Measurements from ENCODE around the gene NUBPL.

NUBPL gene

DNA sequence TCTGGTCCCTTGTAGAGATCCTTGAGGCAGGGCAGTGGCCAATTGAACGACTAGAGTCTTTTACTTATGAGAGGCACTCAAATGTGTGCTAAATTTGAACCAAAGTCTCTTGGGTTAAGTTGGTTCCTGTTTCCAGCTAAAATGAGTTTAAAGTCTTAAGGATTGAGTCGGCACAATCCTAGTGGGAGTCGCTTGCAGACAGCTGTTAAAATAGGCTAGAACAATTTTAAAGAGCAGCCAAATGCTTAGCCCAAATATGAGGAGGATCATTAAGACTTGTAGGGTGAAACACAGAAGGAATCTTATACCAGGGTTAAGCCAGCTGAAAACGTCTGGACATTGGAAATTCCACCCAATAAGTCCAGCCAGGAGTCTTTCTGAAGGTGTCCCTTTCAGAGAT is 216.1 kb downstream of the NUBPL start:
- H4K20me1 ChIP-seq (ENCODE audit: insufficient read depth, low read length), result no peaks in the 10 kb centered on the region
- no peaks in the 10 kb centered on the region for H3K9me3 ChIP-seq (replicated peaks; ENCODE audit: insufficient read depth, low read length)
- TF ChIP-seq EZH2phosphoT487 (IDR thresholded peaks at IDR 0.05; ENCODE audit: low read length), result no peak
- TF ChIP-seq, protein P1, sequence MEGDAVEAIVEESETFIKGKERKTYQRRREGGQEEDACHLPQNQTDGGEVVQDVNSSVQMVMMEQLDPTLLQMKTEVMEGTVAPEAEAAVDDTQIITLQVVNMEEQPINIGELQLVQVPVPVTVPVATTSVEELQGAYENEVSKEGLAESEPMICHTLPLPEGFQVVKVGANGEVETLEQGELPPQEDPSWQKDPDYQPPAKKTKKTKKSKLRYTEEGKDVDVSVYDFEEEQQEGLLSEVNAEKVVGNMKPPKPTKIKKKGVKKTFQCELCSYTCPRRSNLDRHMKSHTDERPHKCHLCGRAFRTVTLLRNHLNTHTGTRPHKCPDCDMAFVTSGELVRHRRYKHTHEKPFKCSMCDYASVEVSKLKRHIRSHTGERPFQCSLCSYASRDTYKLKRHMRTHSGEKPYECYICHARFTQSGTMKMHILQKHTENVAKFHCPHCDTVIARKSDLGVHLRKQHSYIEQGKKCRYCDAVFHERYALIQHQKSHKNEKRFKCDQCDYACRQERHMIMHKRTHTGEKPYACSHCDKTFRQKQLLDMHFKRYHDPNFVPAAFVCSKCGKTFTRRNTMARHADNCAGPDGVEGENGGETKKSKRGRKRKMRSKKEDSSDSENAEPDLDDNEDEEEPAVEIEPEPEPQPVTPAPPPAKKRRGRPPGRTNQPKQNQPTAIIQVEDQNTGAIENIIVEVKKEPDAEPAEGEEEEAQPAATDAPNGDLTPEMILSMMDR (IDR thresholded peaks at IDR 0.05; ENCODE audit: low read length), result no peak
- no peak for TF ChIP-seq EZH2 (optimal IDR thresholded peaks at IDR 0.05; ENCODE audit: low read depth, low read length)
- no peak overlapping the region for H3K27ac ChIP-seq (ENCODE audit: low read length)
- no peaks in the 10 kb centered on the region for H3F3A ChIP-seq (ENCODE audit: insufficient read depth, low read length)
- H2AFZ ChIP-seq (ENCODE audit: low read length), result no peak overlapping the region
- H3K4me2 ChIP-seq (ENCODE audit: low read depth, low read length), result no peak overlapping the region
- DNase-seq, result no peak
- no peaks in the 10 kb centered on the region for H3K9me2 ChIP-seq (replicated peaks; ENCODE audit: insufficient read depth, low read length)
- H3K4me1 ChIP-seq (ENCODE audit: low read length), result no peaks in the 10 kb centered on the region
- no peaks in the 10 kb centered on the region for H3K36me3 ChIP-seq (replicated peaks; ENCODE audit: insufficient read depth, low read length)
- H3K79me2 ChIP-seq (ENCODE audit: low read length), result no peaks in the 10 kb centered on the region
- H3K9ac ChIP-seq (ENCODE audit: low read length), result no peak overlapping the region
- H3K27me3 ChIP-seq (replicated peaks; ENCODE audit: insufficient read depth, low read length), result no peaks in the 10 kb centered on the region
- H3K4me3 ChIP-seq (ENCODE audit: low read length), result no peak overlapping the region

DNA sequence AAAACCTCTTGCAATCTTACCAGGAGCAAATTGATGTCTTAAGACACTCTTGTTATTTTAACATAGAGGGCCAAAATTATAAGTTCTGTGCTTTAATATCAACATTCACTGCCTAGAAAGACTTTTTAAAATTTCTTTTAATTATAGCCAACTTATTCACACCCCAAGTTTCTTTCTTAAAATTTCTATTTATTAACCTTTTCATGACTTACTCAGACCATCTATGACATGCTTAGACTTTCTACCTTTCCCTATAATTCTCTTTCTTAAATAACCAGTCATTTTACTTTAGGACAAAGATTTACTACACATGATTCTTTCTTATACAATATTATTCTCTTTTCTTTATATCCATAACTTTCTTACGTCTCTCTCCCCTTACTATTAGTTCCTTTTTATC is 220.4 kb downstream of the NUBPL start:
- no peak overlapping the region for H2AFZ ChIP-seq (ENCODE audit: low read length)
- no peak overlapping the region for H3K4me3 ChIP-seq (ENCODE audit: low read length)
- H3K9me3 ChIP-seq (replicated peaks; ENCODE audit: insufficient read depth, low read length), result no peaks in the 10 kb centered on the region
- no peak for DNase-seq
- H3K4me1 ChIP-seq (ENCODE audit: low read length), result no peaks in the 10 kb centered on the region
- H3K36me3 ChIP-seq (replicated peaks; ENCODE audit: insufficient read depth, low read length), result no peaks in the 10 kb centered on the region
- no peaks in the 10 kb centered on the region for H4K20me1 ChIP-seq (ENCODE audit: insufficient read depth, low read length)
- TF ChIP-seq, protein P1 (IDR thresholded peaks at IDR 0.05; ENCODE audit: low read length), result no peak
- TF ChIP-seq EZH2 (optimal IDR thresholded peaks at IDR 0.05; ENCODE audit: low read depth, low read length), result no peak
- TF ChIP-seq EZH2phosphoT487 (IDR thresholded peaks at IDR 0.05; ENCODE audit: low read length), result no peak
- no peaks in the 10 kb centered on the region for H3K79me2 ChIP-seq (ENCODE audit: low read length)
- H3K4me2 ChIP-seq (ENCODE audit: low read depth, low read length), result no peak overlapping the region
- H3K9ac ChIP-seq (ENCODE audit: low read length), result no peak overlapping the region
- no peaks in the 10 kb centered on the region for H3K27me3 ChIP-seq (replicated peaks; ENCODE audit: insufficient read depth, low read length)
- no peaks in the 10 kb centered on the region for H3F3A ChIP-seq (ENCODE audit: insufficient read depth, low read length)
- H3K27ac ChIP-seq (ENCODE audit: low read length), result no peak overlapping the region
- H3K9me2 ChIP-seq (replicated peaks; ENCODE audit: insufficient read depth, low read length), result no peaks in the 10 kb centered on the region

DNA sequence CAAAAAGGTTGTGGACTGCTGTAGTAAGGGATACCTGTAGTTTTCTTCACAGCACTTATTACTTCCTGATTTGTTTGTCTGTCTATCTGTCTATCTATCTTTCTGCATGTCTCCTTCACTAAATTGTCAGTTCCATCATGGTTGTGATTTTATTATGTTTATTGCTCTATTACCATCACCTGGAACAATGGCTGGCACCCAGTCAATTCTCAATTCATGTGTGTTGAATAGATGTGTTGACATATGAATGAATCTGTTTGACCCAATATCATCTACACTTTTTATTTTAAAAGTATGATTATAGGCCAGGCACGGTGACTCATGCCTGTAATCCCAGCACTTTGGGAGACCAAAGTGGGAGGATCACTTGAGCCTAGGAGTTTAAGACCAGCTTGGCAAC is 224.4 kb downstream of the NUBPL start:
- no peak overlapping the region for H3K4me2 ChIP-seq (ENCODE audit: low read depth, low read length)
- H3K9me2 ChIP-seq (replicated peaks; ENCODE audit: insufficient read depth, low read length), result no peaks in the 10 kb centered on the region
- no peaks in the 10 kb centered on the region for H3K79me2 ChIP-seq (ENCODE audit: low read length)
- H3K4me1 ChIP-seq (ENCODE audit: low read length), result no peaks in the 10 kb centered on the region
- H3K36me3 ChIP-seq (replicated peaks; ENCODE audit: insufficient read depth, low read length), result no peaks in the 10 kb centered on the region
- no peak overlapping the region for H3K27ac ChIP-seq (ENCODE audit: low read length)
- H2AFZ ChIP-seq (ENCODE audit: low read length), result no peak overlapping the region
- H3K9ac ChIP-seq (ENCODE audit: low read length), result no peak overlapping the region
- H4K20me1 ChIP-seq (ENCODE audit: insufficient read depth, low read length), result no peaks in the 10 kb centered on the region
- no peak for DNase-seq
- no peak overlapping the region for H3K4me3 ChIP-seq (ENCODE audit: low read length)
- TF ChIP-seq, protein P1 (IDR thresholded peaks at IDR 0.05; ENCODE audit: low read length), result no peak
- no peak for TF ChIP-seq EZH2 (optimal IDR thresholded peaks at IDR 0.05; ENCODE audit: low read depth, low read length)
- H3K27me3 ChIP-seq (replicated peaks; ENCODE audit: insufficient read depth, low read length), result no peaks in the 10 kb centered on the region
- H3F3A ChIP-seq (ENCODE audit: insufficient read depth, low read length), result no peaks in the 10 kb centered on the region
- H3K9me3 ChIP-seq (replicated peaks; ENCODE audit: insufficient read depth, low read length), result no peaks in the 10 kb centered on the region

Data from MM.1S (cell line).